Activated T-helper 2 cell treated with anti-CD3 and anti-CD28 coated beads, Interferon-gamma antibody, Interleukin-2, Interleukin-4, amounts not matched to agents 10 μg/mL and 5 μg/mL and 100 μg/mL, durations not matched to agents 14 hours and 24 hours and 36 hours (primary cell): Measurements from ENCODE around the gene TMEM97. TPM values are rescaled to one million over a fixed set of nuclear protein-coding genes. Genes with fewer than 3 reads are reported as not detected.
A peak's percentile ranks its signal among the peaks of the same experiment; 100 is the strongest.
"Not testable (repeated sequence)": the region's sequence is repeated elsewhere in the genome, so short reads cannot be mapped to it uniquely, and the experiment has no call there.

Experiments used
- DNase-seq: peaks from one replicate; pipeline ENCODE4 v3.0.0; 2021; ENCODE audit warnings: low spot score
- H3K27ac Mint-ChIP-seq: one replicate; pipeline ENCODE4 v1.8.0; 2021; ENCODE audit warnings: mixed read lengths
- H3K27me3 Mint-ChIP-seq: one replicate; pipeline ENCODE4 v1.8.0; 2021; ENCODE audit warnings: low read depth, mixed read lengths
- H3K36me3 Mint-ChIP-seq: one replicate; pipeline ENCODE4 v1.8.0; 2021; ENCODE audit warnings: low read depth, mixed read lengths
- H3K4me1 Mint-ChIP-seq: one replicate; pipeline ENCODE4 v1.8.0; 2021; ENCODE audit warnings: low read depth, mixed read lengths
- H3K4me3 Mint-ChIP-seq: one replicate; pipeline ENCODE4 v1.8.0; 2021; ENCODE audit warnings: low read depth, mild to moderate bottlenecking, moderate library complexity, mixed read lengths
- H3K9me3 Mint-ChIP-seq: one replicate; pipeline ENCODE4 v1.8.0; 2021; ENCODE audit warnings: mixed read lengths
- intact Hi-C: fragments of 100-400 bp; cut with micrococcal nuclease; formaldehyde crosslinking; loops from one replicate; pipeline ENCODE4 v1.15.1; 2023
- total RNA-seq: library from RNA; stranded (reverse); gene quantifications from 2 replicates; pipeline ENCODE4 v1.2.3, GENCODE V29; 2022

The TMEM97 gene
- total RNA-seq = 60.5 and 61.8 TPM in 2 replicates

DNA sequence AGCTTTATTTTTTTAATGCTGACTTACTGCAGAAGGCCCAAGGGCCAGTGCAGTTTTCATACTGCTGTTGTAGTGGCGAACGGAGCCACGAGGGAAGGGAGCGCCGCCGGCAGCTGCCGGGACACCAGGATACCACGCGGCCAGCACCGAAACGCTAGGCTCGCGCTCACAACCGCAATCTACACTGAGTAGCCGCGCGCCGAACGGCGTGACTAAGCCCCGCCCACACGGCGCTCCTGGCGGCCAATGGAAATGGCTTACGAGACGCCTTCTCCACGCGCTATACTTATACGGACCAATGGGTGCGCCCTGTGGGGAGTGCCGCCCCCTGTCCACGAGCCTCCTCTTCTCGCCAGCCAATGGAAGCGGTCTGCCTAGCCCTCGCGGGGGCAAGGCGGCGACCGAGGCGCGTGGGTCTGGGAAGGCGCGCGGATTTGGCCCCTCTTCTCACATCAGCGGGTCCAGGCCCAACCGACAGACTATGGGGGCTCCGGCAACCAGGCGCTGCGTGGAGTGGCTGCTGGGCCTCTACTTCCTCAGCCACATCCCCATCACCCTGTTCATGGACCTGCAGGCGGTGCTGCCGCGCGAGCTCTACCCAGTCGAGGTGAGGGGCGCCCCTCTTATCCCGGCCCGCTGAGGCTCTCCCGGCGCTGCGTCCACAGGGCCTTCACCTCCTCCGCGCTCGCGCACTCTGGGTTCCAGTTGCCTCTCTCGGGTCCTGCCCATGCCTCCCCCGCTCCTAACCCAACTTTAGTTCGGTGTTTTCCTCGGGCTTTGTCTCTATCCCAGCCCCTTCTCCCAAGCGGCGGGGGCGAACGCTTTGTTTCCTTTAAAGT lies at the start of gene TMEM97:
TMEM97 (plus strand) TSS at position 442 of the 839 bp plus-strand sequence; CDS start at position 482, 40 bp downstream.
- DNase-seq = peak; percentile 96
- Mint-ChIP-seq H3K27ac (peak within 1 kb of the TSS; percentile 88), H3K9me3 (no peaks in the 10 kb centered on the region), H3K4me3 (peak within 1 kb of the TSS; percentile 90), H3K4me1 (peaks cover 39% of the 10 kb centered on the region), H3K36me3 (peaks cover 20% of the 10 kb centered on the region), H3K27me3 (no peaks in the 10 kb centered on the region)
- intact Hi-C loops = loop anchor here (2.0 to 10.0 kb wide), 2 partner anchors 16 to 56 kb away; partner anchors contain the start of genes IFT20, SARM1, TNFAIP1 and VTN

DNA sequence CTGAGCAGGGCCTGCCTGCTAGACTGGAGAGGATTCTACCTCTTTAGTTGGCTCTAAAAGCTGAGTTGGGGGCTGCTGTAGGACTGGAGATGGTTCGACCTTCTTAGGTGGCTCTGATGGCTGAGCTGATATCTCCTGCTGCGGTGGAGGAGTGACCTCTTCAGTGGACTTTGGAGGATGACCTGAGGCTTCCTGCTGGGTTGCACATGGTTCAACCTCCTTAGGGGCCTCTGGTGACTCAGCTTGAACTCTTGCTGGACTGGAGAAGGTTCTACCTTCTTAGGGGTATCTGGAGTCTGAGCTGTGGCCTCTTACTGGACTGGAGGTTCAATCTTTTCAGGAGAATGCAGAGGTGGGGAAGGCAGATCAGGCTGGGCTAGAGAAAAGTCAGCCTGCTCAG lies 48.9 kb upstream of the TMEM97 start:
- Mint-ChIP-seq H3K27me3 (peaks cover 47% of the 10 kb centered on the region), H3K4me3 (no peak overlapping the region), H3K36me3 (peaks cover 3% of the 10 kb centered on the region), H3K27ac (no peak overlapping the region), H3K4me1 (peaks cover 5% of the 10 kb centered on the region), H3K9me3 (peaks cover 14% of the 10 kb centered on the region)
- intact Hi-C loops = no loop called here
- no peak for DNase-seq

- Mint-ChIP-seq H3K9me3 (peaks cover 9% of the 10 kb centered on the region), H3K27me3 (peaks cover 52% of the 10 kb centered on the region), H3K27ac (no peak overlapping the region), H3K4me1 (peaks cover 7% of the 10 kb centered on the region), H3K4me3 (no peak overlapping the region), H3K36me3 (peaks cover 3% of the 10 kb centered on the region)
- intact Hi-C loops = no loop called here
- no peak for DNase-seq
Measured at GRCh38 chr17:28270926-28271325, 48.1 kb upstream of the TMEM97 start.

GRCh38 chr17:28271431-28271830 lies 47.6 kb upstream of the TMEM97 start:
- Mint-ChIP-seq H3K27me3 (peaks cover 57% of the 10 kb centered on the region), H3K27ac (no peak overlapping the region)

DNA sequence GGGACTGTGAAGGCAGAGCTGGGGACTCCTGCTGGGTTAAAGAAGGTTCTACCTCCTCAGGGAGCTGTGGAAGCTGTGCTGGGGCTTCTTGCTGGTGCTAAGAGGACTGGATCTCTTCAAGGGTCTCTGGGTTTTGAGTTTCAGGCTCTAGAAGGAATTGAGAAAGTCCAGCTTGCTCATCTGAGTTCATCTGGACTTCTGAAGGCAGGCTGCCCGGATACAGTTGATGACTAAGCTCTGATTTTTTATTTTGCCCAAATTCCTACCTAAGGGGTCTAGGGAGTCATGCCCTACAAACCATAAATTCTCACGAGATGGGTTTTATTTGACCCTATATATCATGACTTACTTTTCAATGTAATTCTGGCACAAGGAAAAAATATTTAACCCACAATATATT lies 46.8 kb upstream of the TMEM97 start:
- H3K36me3 Mint-ChIP-seq = peaks cover 3% of the 10 kb centered on the region
- DNase-seq = no peak
- peaks cover 7% of the 10 kb centered on the region for H3K4me1 Mint-ChIP-seq
- H3K27me3 Mint-ChIP-seq = peaks cover 65% of the 10 kb centered on the region
- no peak overlapping the region for H3K4me3 Mint-ChIP-seq
- no peak overlapping the region for H3K27ac Mint-ChIP-seq
- peaks cover 6% of the 10 kb centered on the region for H3K9me3 Mint-ChIP-seq
- intact Hi-C loops = no loop called here

More at GRCh38 chr17:28271431-28271830, 47.6 kb upstream of the TMEM97 start:
- intact Hi-C loops = no loop called here
- H3K36me3 Mint-ChIP-seq = peaks cover 3% of the 10 kb centered on the region
- H3K4me1 Mint-ChIP-seq = peaks cover 7% of the 10 kb centered on the region
- H3K4me3 Mint-ChIP-seq = no peak overlapping the region
- DNase-seq = no peak
- peaks cover 9% of the 10 kb centered on the region for H3K9me3 Mint-ChIP-seq

DNA sequence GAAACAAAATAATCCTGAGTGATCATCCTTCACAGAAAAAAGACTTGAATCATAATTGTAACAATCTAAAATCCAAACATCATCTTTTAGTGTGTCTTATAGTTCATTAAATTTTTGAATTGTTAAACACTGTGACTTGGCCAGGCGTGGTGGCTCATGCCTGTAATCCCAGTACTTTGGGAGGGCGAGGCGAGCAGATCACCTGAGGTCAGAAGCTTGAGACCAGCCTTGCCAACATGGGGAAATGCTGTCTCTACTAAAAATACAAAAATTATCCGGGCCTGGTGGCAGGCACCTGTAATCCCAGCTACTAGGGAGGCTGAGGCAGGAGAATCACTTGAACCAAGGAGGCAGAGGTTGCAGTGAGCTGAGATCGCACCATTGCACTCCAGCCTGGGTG lies 45.7 kb upstream of the TMEM97 start:
- DNase-seq, H3K36me3 Mint-ChIP-seq, H3K4me3 Mint-ChIP-seq, H3K9me3 Mint-ChIP-seq, H3K27ac Mint-ChIP-seq, intact Hi-C loops: not testable (repeated sequence)
- Mint-ChIP-seq H3K4me1 (peaks cover 13% of the 10 kb centered on the region), H3K27me3 (peaks cover 71% of the 10 kb centered on the region)

GRCh38 chr17:28274591-28275265 lies 44.3 kb upstream of the TMEM97 start:
- no peak for DNase-seq
- peaks cover 75% of the 10 kb centered on the region for H3K27me3 Mint-ChIP-seq
- H3K4me3 Mint-ChIP-seq = no peak overlapping the region
- peaks cover 17% of the 10 kb centered on the region for H3K4me1 Mint-ChIP-seq
- H3K9me3 Mint-ChIP-seq = no peaks in the 10 kb centered on the region
- H3K27ac Mint-ChIP-seq = no peak overlapping the region
- intact Hi-C loops = no loop called here
- no peaks in the 10 kb centered on the region for H3K36me3 Mint-ChIP-seq

- no peaks in the 10 kb centered on the region for H3K36me3 Mint-ChIP-seq
- no peak for DNase-seq
- H3K27me3 Mint-ChIP-seq = peaks cover 80% of the 10 kb centered on the region
- intact Hi-C loops = no loop called here
- H3K4me3 Mint-ChIP-seq = no peak overlapping the region
- H3K9me3 Mint-ChIP-seq = no peaks in the 10 kb centered on the region
- H3K4me1 Mint-ChIP-seq = peaks cover 17% of the 10 kb centered on the region
- H3K27ac Mint-ChIP-seq = no peak overlapping the region
Measured at GRCh38 chr17:28276011-28276410, 43.0 kb upstream of the TMEM97 start.

DNA sequence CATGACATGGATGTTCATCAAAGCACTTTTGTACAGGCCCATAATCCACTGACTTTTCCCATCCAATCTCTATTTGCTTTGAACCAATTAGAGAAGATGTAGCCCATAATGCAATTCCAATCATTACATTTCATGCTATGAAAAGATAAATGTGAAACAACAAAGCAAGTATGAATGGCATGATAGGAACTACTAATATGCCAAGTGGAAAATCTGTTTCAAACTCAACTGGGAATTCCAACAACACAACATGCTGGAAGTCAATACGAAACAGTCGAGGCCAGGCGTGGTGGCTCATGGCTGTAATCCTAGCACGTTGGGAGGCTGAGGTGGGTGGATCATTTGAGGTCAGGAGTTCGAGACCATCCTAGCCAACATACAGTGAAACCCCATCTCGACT lies 39.6 kb upstream of the TMEM97 start:
- no peak overlapping the region for H3K27ac Mint-ChIP-seq
- no peak overlapping the region for H3K4me3 Mint-ChIP-seq
- peaks cover 77% of the 10 kb centered on the region for H3K27me3 Mint-ChIP-seq
- no peaks in the 10 kb centered on the region for H3K36me3 Mint-ChIP-seq
- intact Hi-C loops = no loop called here
- H3K9me3 Mint-ChIP-seq = no peaks in the 10 kb centered on the region
- DNase-seq = no peak
- peaks cover 17% of the 10 kb centered on the region for H3K4me1 Mint-ChIP-seq

GRCh38 chr17:28280826-28281225 lies 38.2 kb upstream of the TMEM97 start:
- Mint-ChIP-seq H3K4me3 (no peak overlapping the region), H3K4me1 (peaks cover 10% of the 10 kb centered on the region), H3K9me3 (no peaks in the 10 kb centered on the region), H3K36me3 (no peaks in the 10 kb centered on the region), H3K27me3 (peaks cover 69% of the 10 kb centered on the region), H3K27ac (no peak overlapping the region)
- intact Hi-C loops = no loop called here
- no peak for DNase-seq

DNA sequence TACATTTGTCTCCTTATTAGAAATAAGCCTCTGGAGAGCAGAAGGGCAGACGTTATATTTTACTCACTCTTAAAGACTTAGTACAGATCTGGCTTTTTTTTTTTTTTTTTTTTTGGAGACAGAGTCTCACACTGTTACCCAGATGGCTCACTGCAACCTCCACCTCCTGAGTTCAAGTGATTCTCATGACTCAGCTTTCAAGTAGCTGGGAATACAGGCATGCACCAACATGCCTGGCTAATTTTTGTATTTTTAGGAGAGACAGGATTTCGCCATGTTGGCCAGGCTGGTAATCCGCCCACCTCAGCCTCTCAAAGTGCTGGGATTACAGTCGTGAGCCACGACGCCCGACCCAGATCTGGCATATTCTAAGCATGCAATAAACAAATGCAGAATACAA lies 36.4 kb upstream of the TMEM97 start:
- Mint-ChIP-seq H3K4me3 (no peak overlapping the region), H3K27ac (no peak overlapping the region), H3K9me3 (no peaks in the 10 kb centered on the region), H3K4me1 (peaks cover 10% of the 10 kb centered on the region), H3K27me3 (peaks cover 60% of the 10 kb centered on the region), H3K36me3 (no peaks in the 10 kb centered on the region)
- no peak for DNase-seq
- intact Hi-C loops = no loop called here

GRCh38 chr17:28285965-28286364 lies 33.0 kb upstream of the TMEM97 start:
- no peak overlapping the region for H3K27ac Mint-ChIP-seq
- no peak for DNase-seq
- H3K4me1 Mint-ChIP-seq = no peaks in the 10 kb centered on the region
- no peaks in the 10 kb centered on the region for H3K36me3 Mint-ChIP-seq
- no peaks in the 10 kb centered on the region for H3K9me3 Mint-ChIP-seq
- peaks cover 35% of the 10 kb centered on the region for H3K27me3 Mint-ChIP-seq
- intact Hi-C loops = no loop called here
- H3K4me3 Mint-ChIP-seq = no peak overlapping the region

DNA sequence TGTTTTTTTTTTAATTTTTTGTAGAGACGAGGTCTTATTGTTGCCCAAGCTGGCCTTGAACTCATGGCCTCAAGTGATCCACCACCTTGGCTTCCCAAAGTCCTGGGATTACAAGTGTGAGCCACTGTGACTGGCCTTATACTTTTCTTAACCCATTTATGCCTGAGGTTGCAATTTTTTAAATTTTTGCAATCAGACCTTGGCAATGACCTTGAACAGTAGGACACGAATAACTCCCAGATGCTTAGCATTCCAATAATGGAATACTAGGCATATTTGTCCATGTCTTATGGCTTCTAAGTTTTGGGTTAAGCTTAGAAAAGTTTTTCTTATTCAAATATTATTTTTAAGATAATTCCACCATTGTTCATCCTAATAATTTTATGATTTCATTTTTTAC lies 28.3 kb upstream of the TMEM97 start:
- Mint-ChIP-seq H3K4me1 (peaks cover 2% of the 10 kb centered on the region), H3K36me3 (no peaks in the 10 kb centered on the region), H3K9me3 (no peaks in the 10 kb centered on the region), H3K27me3 (peaks cover 31% of the 10 kb centered on the region), H3K27ac (no peak overlapping the region), H3K4me3 (no peak overlapping the region)
- no peak for DNase-seq
- intact Hi-C loops = no loop called here
